ENCODE measurements around the gene TNFAIP8L1. TPM values are rescaled to one million over a fixed set of nuclear protein-coding genes. Genes with fewer than 3 reads are reported as not detected.

The TNFAIP8L1 gene
- total RNA-seq, 1 experiment from 2014 or later, result 22.2 TPM

- no peak for ATAC-seq
- Histone ChIP-seq H3K4me3 (replicated peaks in 1 of 2; ENCODE audit: low read depth in 1 of 2, low read length in 2 of 2) (peak overlapping the region; percentile 19 to 55; a peak in 2 of 4 replicates), H3K9ac (ENCODE audit: low read length) (peak overlapping the region; percentile 58; the same call in 1 of the 2 replicates)
Observed at GRCh38 chr19:4636761-4637160, 2.6 kb upstream of the TNFAIP8L1 start.

More at GRCh38 chr19:4636761-4637160, 2.6 kb upstream of the TNFAIP8L1 start:
- Histone ChIP-seq H3K27ac (ENCODE audit: low read depth, low read length) (peak overlapping the region; percentile 30; the same call in 1 of the 2 replicates), H3K4me2 (ENCODE audit: low read length) (peak overlapping the region; percentile 90), H3K79me2 (ENCODE audit: insufficient read depth, low read length) (peaks cover 23% of the 10 kb centered on the region), H3K9me2 (ENCODE audit: insufficient read depth) (no peaks in the 10 kb centered on the region), H3K4me1 (ENCODE audit: control insufficient read depth in 1 of 2, insufficient read depth in 2 of 2, low read length in 2 of 2) (peaks cover 32 to 63% of the 10 kb centered on the region in 2 experiments), H2AFZ (ENCODE audit: low read depth, low read length, poor library complexity, severe bottlenecking) (no peak overlapping the region), H3K9me3 (ENCODE audit: control insufficient read depth in 1 of 2, insufficient read depth in 1 of 2, low read depth in 1 of 2, low read length in 2 of 2) (no peaks in the 10 kb centered on the region), H4K20me1 (ENCODE audit: insufficient read depth) (no peaks in the 10 kb centered on the region), H3K27me3 (ENCODE audit: insufficient read depth, low read length) (no peaks in the 10 kb centered on the region), H3K36me3 (ENCODE audit: control insufficient read depth in 1 of 2, insufficient read depth in 2 of 2, low read length in 2 of 2) (0 out of 4 replicates have a peak, but pooled peaks cover 0 to 2% of the 10 kb centered on the region in 2 experiments)
- DNase-seq (ENCODE audit: low read depth, low spot score), result no peak
- ChIA-PET POLR2A (interaction anchor here (0.6 to 1.8 kb wide), 3 partner anchors 13 to 165 kb away, joined by 4 read pairs; partner anchors contain the start of gene HDGFL2), CTCF (interaction anchor here (0.6 to 3.3 kb wide), 19 partner anchors 9 to 370 kb away, joined by 3 to 29 read pairs (median 5); partner anchors contain the start of genes FEM1A and PLIN5), RAD21 (ENCODE audit: low non-redundant PET in 1 of 2, low total read pairs in 2 of 2, uncharacterized antibody in 2 of 2, unreplicated experiment in 2 of 2) (interaction anchor here in 1 of 2 experiments (0.6 kb wide), 1 partner anchor 185 kb away, joined by 3 read pairs; no protein-coding TSS in a partner anchor)
- TF ChIP-seq ZFX (IDR thresholded peaks at IDR 0.05), result no peak
- TF ChIP-seq ATF3 (IDR thresholded peaks at IDR 0.05), result no peak
- no peak for TF ChIP-seq POLR2A (IDR thresholded peaks at IDR 0.05; ENCODE audit: borderline replicate concordance, extremely low read depth, insufficient read depth, insufficient read length)
- no peak for TF ChIP-seq ZNF274 (IDR thresholded peaks at IDR 0.05; ENCODE audit: low read depth, low read length)
- TF ChIP-seq EGR1 (IDR thresholded peaks at IDR 0.05; ENCODE audit: low read depth), result no peak
- TF ChIP-seq JUND (IDR thresholded peaks at IDR 0.05), result no peak
- TF ChIP-seq REST (IDR thresholded peaks at IDR 0.05; ENCODE audit: low read depth), result no peak
- TF ChIP-seq SIN3A (IDR thresholded peaks at IDR 0.05; ENCODE audit: low read depth), result no peak
- TF ChIP-seq CEBPB (IDR thresholded peaks at IDR 0.05; ENCODE audit: low read depth), result no peak
- no peak for TF ChIP-seq MAX (IDR thresholded peaks at IDR 0.05)
- TF ChIP-seq EZH2 (IDR thresholded peaks at IDR 0.05), result no peak
- no peak for TF ChIP-seq ZBTB33 (IDR thresholded peaks at IDR 0.05; ENCODE audit: extremely low read depth, insufficient replicate concordance, low read length)
- TF ChIP-seq CTCF (IDR thresholded peaks at IDR 0.05 in 2 of 3, conservative IDR thresholded peaks at IDR 0.05 in 1 of 3; ENCODE audit: borderline replicate concordance in 1 of 3, insufficient read depth in 1 of 3, low read depth in 2 of 3, low read length in 2 of 3), result no peak
- no peak for TF ChIP-seq CBX3 (IDR thresholded peaks at IDR 0.05; ENCODE audit: low read depth)
- BruUV-seq (replicated peaks), result no TSS peak
- intact Hi-C loops (cut with micrococcal nuclease), result loop anchor here (1.0 to 2.0 kb wide), 2 partner anchors 78 to 114 kb away; no protein-coding TSS in a partner anchor

Data from HCT116 (cell line).